Measurements from ENCODE around the gene KNDC1. TPM values are rescaled to one million over a fixed set of nuclear protein-coding genes. Genes with fewer than 3 reads are reported as not detected.
A peak's percentile ranks its signal among the peaks of the same experiment; 100 is the strongest.

Gene KNDC1
- total and polyA plus RNA-seq, 2 donors (not counting 1 experiment from before 2014, with no cell fraction given), result 0.17 to 0.45 TPM

DNA sequence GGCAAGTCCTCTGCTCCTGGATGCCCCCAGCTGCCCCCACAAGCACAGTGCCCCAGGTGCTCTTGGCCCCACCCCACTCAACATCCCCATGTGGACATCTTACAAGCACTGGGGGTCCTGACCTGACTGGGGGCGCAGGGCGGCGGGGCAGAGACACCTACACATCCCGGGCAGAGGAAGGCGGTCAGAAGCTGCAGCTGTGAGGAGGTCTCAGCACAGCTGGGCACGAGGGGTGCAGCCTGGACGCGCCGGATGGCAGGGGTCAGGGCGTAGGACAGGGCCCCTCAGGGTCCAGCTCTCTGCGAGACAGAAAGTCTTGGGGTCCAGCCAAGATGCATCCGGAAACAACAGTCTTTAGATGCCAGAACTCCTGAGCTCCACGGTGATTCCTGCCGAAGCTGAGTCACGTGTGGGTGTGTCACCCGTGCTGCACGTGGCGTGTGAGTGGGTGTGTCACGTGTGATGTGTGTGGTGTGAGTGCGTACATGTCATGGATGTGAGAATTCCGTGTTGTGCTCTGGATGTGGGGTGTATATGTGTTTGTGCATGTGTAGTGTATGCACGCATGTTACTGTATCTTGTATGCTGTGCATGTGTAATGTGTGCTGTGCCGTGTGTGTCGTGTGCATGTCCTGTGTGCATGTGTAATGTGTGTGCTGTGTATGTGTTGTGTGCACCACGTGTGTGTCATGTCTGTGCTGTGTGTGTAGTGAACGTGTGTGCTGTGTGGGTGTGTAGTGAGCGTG lies 82.8 kb downstream of the KNDC1 start:
- H3K4me1 Mint-ChIP-seq, result peaks cover 35% of the 10 kb centered on the region
- peak overlapping the region; percentile 39 for H3K4me3 Mint-ChIP-seq
- H4K20me1 ChIP-seq (ENCODE audit: control insufficient read depth, insufficient read depth, low read length, poor library complexity, severe bottlenecking), result no peaks in the 10 kb centered on the region
- H3K4me1 ChIP-seq (ENCODE audit: control insufficient read depth in 2 of 2, insufficient read depth in 2 of 2, low read length in 2 of 2), result peaks cover 33 to 39% of the 10 kb centered on the region in 2 donors
- H3K27me3 ChIP-seq (replicated peaks in 1 of 4; ENCODE audit: control extremely low read depth in 1 of 4, control insufficient read depth in 3 of 4, insufficient read depth in 4 of 4, low read length in 3 of 4), result peaks cover 0 to 17% (median 7%) of the 10 kb centered on the region in 4 experiments
- intact Hi-C loops (cut with micrococcal nuclease), result no loop called here
- WGBS (ENCODE audit: insufficient coverage), result 95% methylated on average over 27 of the region's 27 CpGs
- H3K9me3 Mint-ChIP-seq (ENCODE audit: insufficient read depth), result no peaks in the 10 kb centered on the region
- H3K36me3 ChIP-seq (replicated peaks in 1 of 2; ENCODE audit: control extremely low read depth in 1 of 2, control insufficient read depth in 1 of 2, extremely low read depth in 1 of 2, insufficient read depth in 2 of 2, low read length in 1 of 2), result no peaks in the 10 kb centered on the region
- no peak overlapping the region for H2AFZ ChIP-seq (ENCODE audit: insufficient read depth, low read depth, low read length, poor library complexity, severe bottlenecking)
- H3K27ac ChIP-seq (ENCODE audit: low read length in 2 of 2), result no peak overlapping the region
- peak overlapping the region; percentile 61 for H3K27ac Mint-ChIP-seq
- ChIA-PET CTCF (no interaction called here), POLR2A (interaction anchor here (1.4 kb wide), 1 partner anchor 18 kb away, joined by 3 read pairs; no protein-coding TSS in a partner anchor)
- ATAC-seq (ENCODE audit: low read depth) (no peak), DNase-seq (no peak)
- no peak overlapping the region for H3K9ac ChIP-seq (ENCODE audit: low read length)
- H3K9me3 ChIP-seq (ENCODE audit: control extremely low read depth in 1 of 3, control insufficient read depth in 2 of 3, insufficient read depth in 1 of 3, low read length in 2 of 3), result peaks cover 0 to 2% (median 0%) of the 10 kb centered on the region in 3 donors
- no peak for TF ChIP-seq EZH2 (IDR thresholded peaks at IDR 0.05; ENCODE audit: borderline replicate concordance, insufficient read depth, low read depth, low read length, poor library complexity, severe bottlenecking)
- TF ChIP-seq, protein P1, sequence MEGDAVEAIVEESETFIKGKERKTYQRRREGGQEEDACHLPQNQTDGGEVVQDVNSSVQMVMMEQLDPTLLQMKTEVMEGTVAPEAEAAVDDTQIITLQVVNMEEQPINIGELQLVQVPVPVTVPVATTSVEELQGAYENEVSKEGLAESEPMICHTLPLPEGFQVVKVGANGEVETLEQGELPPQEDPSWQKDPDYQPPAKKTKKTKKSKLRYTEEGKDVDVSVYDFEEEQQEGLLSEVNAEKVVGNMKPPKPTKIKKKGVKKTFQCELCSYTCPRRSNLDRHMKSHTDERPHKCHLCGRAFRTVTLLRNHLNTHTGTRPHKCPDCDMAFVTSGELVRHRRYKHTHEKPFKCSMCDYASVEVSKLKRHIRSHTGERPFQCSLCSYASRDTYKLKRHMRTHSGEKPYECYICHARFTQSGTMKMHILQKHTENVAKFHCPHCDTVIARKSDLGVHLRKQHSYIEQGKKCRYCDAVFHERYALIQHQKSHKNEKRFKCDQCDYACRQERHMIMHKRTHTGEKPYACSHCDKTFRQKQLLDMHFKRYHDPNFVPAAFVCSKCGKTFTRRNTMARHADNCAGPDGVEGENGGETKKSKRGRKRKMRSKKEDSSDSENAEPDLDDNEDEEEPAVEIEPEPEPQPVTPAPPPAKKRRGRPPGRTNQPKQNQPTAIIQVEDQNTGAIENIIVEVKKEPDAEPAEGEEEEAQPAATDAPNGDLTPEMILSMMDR (IDR thresholded peaks at IDR 0.05), result no peak
- H3K4me3 ChIP-seq (ENCODE audit: control extremely low read depth in 1 of 5, extremely low read depth in 1 of 5, insufficient read depth in 1 of 5, low read depth in 2 of 5, low read length in 4 of 5), result no peak overlapping the region
- no peak overlapping the region for H3K4me2 ChIP-seq (replicated peaks; ENCODE audit: low read depth, low read length, poor library complexity, severe bottlenecking)
- H3K79me2 ChIP-seq (ENCODE audit: control insufficient read depth, insufficient read depth, low read length), result no peaks in the 10 kb centered on the region
- H3K27me3 Mint-ChIP-seq, result peaks cover 19% of the 10 kb centered on the region

DNA sequence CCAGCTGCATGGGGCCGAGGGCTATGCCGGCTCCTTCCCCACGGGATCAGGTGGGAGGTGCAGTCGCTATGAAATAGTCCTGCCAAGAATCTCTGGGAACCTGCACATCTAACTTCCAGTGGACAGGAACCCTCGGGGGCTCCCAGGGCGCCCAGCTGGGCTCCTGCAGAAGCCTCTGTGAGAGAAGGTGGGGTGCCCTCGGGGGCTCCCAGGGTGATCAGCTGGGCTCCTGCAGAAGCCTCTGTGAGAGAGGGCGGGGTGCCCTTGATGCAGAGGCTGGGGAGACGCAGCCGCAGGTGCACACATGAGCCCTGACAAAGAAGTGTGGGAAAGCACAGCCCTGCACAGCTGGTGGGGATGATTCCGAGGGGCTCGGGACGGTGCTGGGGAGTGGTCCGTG lies 83.6 kb downstream of the KNDC1 start:
- DNase-seq, result no peak

More for the DNA sequence above, 83.6 kb downstream of the KNDC1 start:
- 89% methylated on average over 14 of the region's 14 CpGs for WGBS (ENCODE audit: insufficient coverage)
- Histone ChIP-seq H3K79me2 (ENCODE audit: control insufficient read depth, insufficient read depth, low read length) (no peaks in the 10 kb centered on the region), H3K4me1 (ENCODE audit: control insufficient read depth in 2 of 2, insufficient read depth in 2 of 2, low read length in 2 of 2) (peaks cover 25 to 32% of the 10 kb centered on the region in 2 donors), H3K27me3 (replicated peaks in 1 of 4; ENCODE audit: control extremely low read depth in 1 of 4, control insufficient read depth in 3 of 4, insufficient read depth in 4 of 4, low read length in 3 of 4) (peaks cover 0 to 9% (median 2%) of the 10 kb centered on the region in 4 experiments), H3K27ac (ENCODE audit: low read length in 2 of 2) (no peak overlapping the region), H3K4me3 (ENCODE audit: control extremely low read depth in 1 of 5, extremely low read depth in 1 of 5, insufficient read depth in 1 of 5, low read depth in 2 of 5, low read length in 4 of 5) (no peak overlapping the region), H2AFZ (ENCODE audit: insufficient read depth, low read depth, low read length, poor library complexity, severe bottlenecking) (no peak overlapping the region), H3K36me3 (replicated peaks in 1 of 2; ENCODE audit: control extremely low read depth in 1 of 2, control insufficient read depth in 1 of 2, extremely low read depth in 1 of 2, insufficient read depth in 2 of 2, low read length in 1 of 2) (no peaks in the 10 kb centered on the region), H3K9ac (ENCODE audit: low read length) (no peak overlapping the region), H3K9me3 (ENCODE audit: control extremely low read depth in 1 of 3, control insufficient read depth in 2 of 3, insufficient read depth in 1 of 3, low read length in 2 of 3) (peaks cover 0 to 2% (median 0%) of the 10 kb centered on the region in 3 donors), H4K20me1 (ENCODE audit: control insufficient read depth, insufficient read depth, low read length, poor library complexity, severe bottlenecking) (no peaks in the 10 kb centered on the region), H3K4me2 (replicated peaks; ENCODE audit: low read depth, low read length, poor library complexity, severe bottlenecking) (no peak overlapping the region)
- H3K9me3 Mint-ChIP-seq (ENCODE audit: insufficient read depth), result no peaks in the 10 kb centered on the region
- ATAC-seq (ENCODE audit: low read depth), result no peak
- H3K4me1 Mint-ChIP-seq, result peaks cover 31% of the 10 kb centered on the region
- intact Hi-C loops (cut with micrococcal nuclease), result no loop called here
- ChIA-PET POLR2A (no interaction called here), CTCF (no interaction called here)
- no peak overlapping the region for H3K4me3 Mint-ChIP-seq
- peaks cover 16% of the 10 kb centered on the region for H3K27me3 Mint-ChIP-seq
- H3K27ac Mint-ChIP-seq, result no peak overlapping the region
- TF ChIP-seq, protein P1 (IDR thresholded peaks at IDR 0.05), result no peak
- no peak for TF ChIP-seq EZH2 (IDR thresholded peaks at IDR 0.05; ENCODE audit: borderline replicate concordance, insufficient read depth, low read depth, low read length, poor library complexity, severe bottlenecking)
